GM12878 (cell line): ENCODE results near the gene TMEM52B. TPM values are rescaled to one million over a fixed set of nuclear protein-coding genes. Genes with fewer than 3 reads are reported as not detected.

Experiments
- ATAC-seq: fragments of 200-7000 bp; cut with Tn5 transposase; 3 replicates; pipeline ENCODE4 v1.9.1; 2020; ENCODE audit warnings: mild to moderate bottlenecking, moderate library complexity
- BruUV-seq: library from RNA; stranded (reverse); fragments of 400-500 nt; replicated peaks from 2 replicates; lab custom pipeline; 2021; lab: Mats Ljungman, UMichigan
- CTCF ChIA-PET: fragments of 300-600 bp; sonication (Branson Sonifier 250); formaldehyde crosslinking; extraction: SDS; loops from one replicate; lab custom pipeline; 2021; ENCODE audit warnings: inconsistent platforms; lab: Yijun Ruan, JAX
- POLR2A ChIA-PET: fragments of 350-600 bp; formaldehyde crosslinking; extraction: SDS; loops from one replicate; lab custom pipeline; 2021; ENCODE audit warnings: inconsistent platforms; lab: Charles Lee
- RAD21 ChIA-PET: fragments of 300-600 bp; sonication (Branson Sonifier 250); formaldehyde crosslinking; loops from one replicate; lab custom pipeline; 2023; ENCODE audit warnings: antibody characterized with exemption; ENCODE audit not compliant: unreplicated experiment; lab: Charles Lee
- SMC1A ChIA-PET: fragments of 300-600 bp; sonication (Branson Sonifier 250); formaldehyde crosslinking; loops from one replicate; lab custom pipeline; 2023; ENCODE audit not compliant: unreplicated experiment, uncharacterized antibody; lab: Charles Lee
- DNase-seq: peaks from one replicate; pipeline ENCODE4 v3.0.0-alpha.2; 2011; ENCODE audit warnings: low read depth, low spot score
- FAIRE-seq: peaks from 3 replicates; lab custom pipeline; 2011; peaks lifted over from hg19 to GRCh38; lab: Jason Lieb, UNC
- H2AFZ ChIP-seq: 2 replicates; pipeline ENCODE4 v1.6.0; 2011; ENCODE audit warnings: low read depth, low read length, control low read depth; ENCODE audit not compliant: control insufficient read depth
- H3K27ac ChIP-seq: 2 replicates; pipeline ENCODE4 v1.5.1; 2011; ENCODE audit warnings: control low read depth; ENCODE audit not compliant: control insufficient read depth, insufficient read depth
- H3K27me3 ChIP-seq, 2 experiments: replicated peaks in 1 of 2; 2 replicates each; pipeline versions ENCODE4 v1.6.0 to v1.6.1; 2011; ENCODE audit warnings: low read length in 1 of 2; ENCODE audit not compliant: control insufficient read depth in 2 of 2, insufficient read depth in 2 of 2
- H3K36me3 ChIP-seq, 2 experiments: 2 replicates each; pipeline ENCODE4 v1.5.1; 2011; ENCODE audit warnings: low read length in 1 of 2; ENCODE audit not compliant: control insufficient read depth in 2 of 2, insufficient read depth in 2 of 2
- H3K4me1 ChIP-seq: 2 replicates; pipeline ENCODE4 v1.6.1; 2011; ENCODE audit warnings: mild to moderate bottlenecking, low read length, moderate library complexity, mixed read lengths; ENCODE audit not compliant: control insufficient read depth, insufficient read depth
- H3K4me2 ChIP-seq: 2 replicates; pipeline ENCODE4 v1.6.0; 2011; ENCODE audit warnings: control low read depth; ENCODE audit not compliant: control insufficient read depth, insufficient read depth
- H3K4me3 ChIP-seq: fragments of 200-600 bp; sonication (generic); 2 replicates; pipeline ENCODE4 v1.5.1; 2016
- H3K79me2 ChIP-seq: 2 replicates; pipeline ENCODE4 v1.6.0; 2011; ENCODE audit warnings: low read length; ENCODE audit not compliant: control insufficient read depth, insufficient read depth
- H3K9ac ChIP-seq: 2 replicates; pipeline ENCODE4 v1.8.0; 2011; ENCODE audit warnings: low read length, control low read depth, mixed read lengths; ENCODE audit not compliant: control insufficient read depth, insufficient read depth
- H3K9me3 ChIP-seq: replicated peaks from 3 replicates; pipeline ENCODE4 v1.5.1; 2011; ENCODE audit warnings: mild to moderate bottlenecking, low read length; ENCODE audit not compliant: control insufficient read depth, insufficient read depth
- H4K20me1 ChIP-seq: 2 replicates; pipeline ENCODE4 v1.6.0; 2011; ENCODE audit not compliant: control insufficient read depth, insufficient read depth
- CBX3 ChIP-seq: fragments of 200-600 bp; sonication (generic); IDR thresholded peaks from 2 replicates; pipeline ENCODE4 v1.6.1; 2016; ENCODE audit warnings: low read depth, borderline replicate concordance
- JUND ChIP-seq: IDR thresholded peaks from 2 replicates; pipeline ENCODE4 v1.6.1; 2012; ENCODE audit warnings: low read depth, mild to moderate bottlenecking, low read length, improper control_type of control experiment, moderate library complexity
- RAD51 ChIP-seq: fragments of 450-650 bp; IDR thresholded peaks from 2 replicates; pipeline ENCODE4 v1.6.1; 2016; ENCODE audit warnings: moderate library complexity, mild to moderate bottlenecking, inconsistent platforms
- RB1 ChIP-seq: fragments of 450-650 bp; formaldehyde crosslinking; IDR thresholded peaks from 2 replicates; pipeline ENCODE4 v1.6.1; 2017; ENCODE audit warnings: mild to moderate bottlenecking, borderline replicate concordance
- SREBF1 ChIP-seq: IDR thresholded peaks from 2 replicates; pipeline ENCODE4 v1.6.1; 2012; ENCODE audit warnings: mild to moderate bottlenecking, low read length
- TCF3 ChIP-seq: IDR thresholded peaks from 2 replicates; pipeline ENCODE4 v1.6.1; 2012; ENCODE audit warnings: low read depth, mild to moderate bottlenecking, low read length, borderline replicate concordance; ENCODE audit not compliant: insufficient read depth
- WGBS: methylation state at CpG from one replicate; pipeline ENCODE4 v1.1.6; 2016; ENCODE audit warnings: low lambda C conversion rate; ENCODE audit not compliant: insufficient replicate concordance, insufficient coverage; ENCODE audit errors: missing lambda C conversion rate; 5-methylcytosine and 5-hydroxymethylcytosine counted together
- in situ Hi-C: fragments of 300-500 bp; cut with MboI; formaldehyde crosslinking; loops from 9 replicates; pipeline ENCODE4 v1.14.3; 2018; ENCODE audit warnings: mixed read lengths
- intact Hi-C: fragments of 100-400 bp; cut with micrococcal nuclease; formaldehyde crosslinking; loops from one replicate; pipeline ENCODE4 v1.14.2; 2022; ENCODE audit not compliant: unreplicated experiment
- polyA plus RNA-seq, 11 experiments: library from polyadenylated mRNA; depleted of rRNA in 4 of 11; unstranded in 6 of 11; stranded (reverse) in 5 of 11; fragments of >200 nt; fragmentation: Nextera tagmentation in 4 of 11; fragmentation: Illumina TruSeq in 1 of 11; extraction: Ambion mirVana in 4 of 11; extraction: Trizol in 1 of 11; gene quantifications; 1 replicate in 1 of 11; 2 replicates in 10 of 11; pipeline versions ENCODE4 v1.2.1 to v1.2.3, GENCODE V29; 2011 to 2016; ENCODE audit warnings: inconsistent platforms in 2 of 11, missing spikeins in 2 of 11, low read depth in 1 of 11
- total RNA-seq, 4 experiments: library from RNA; depleted of rRNA in 3 of 4; stranded (reverse); fragments of >200 nt in 3 of 4; fragmentation: Illumina TruSeq in 1 of 4; extraction: Trizol in 1 of 4; gene quantifications; 2 replicates each; pipeline versions ENCODE4 v1.2.1 to v1.2.3, GENCODE V29; 2013 to 2021
- TF ChIP-seq, protein P1 (sequence below), 3 experiments: IDR thresholded peaks in 2 of 3; conservative IDR thresholded peaks in 1 of 3; 2 replicates each; pipeline ENCODE4 v1.5.1; 2011; ENCODE audit warnings: low read depth in 3 of 3, low read length in 3 of 3, mild to moderate bottlenecking in 3 of 3, control low read depth in 2 of 3, moderate library complexity in 2 of 3, inconsistent platforms in 1 of 3, mixed read lengths in 1 of 3; ENCODE audit not compliant: control insufficient read depth in 2 of 3, insufficient read depth in 1 of 3; ENCODE audit errors: extremely low read depth in 1 of 3
- TF ChIP-seq, protein P2 (sequence below): IDR thresholded peaks from 2 replicates; pipeline ENCODE4 v1.6.1; 2011; ENCODE audit warnings: mild to moderate bottlenecking, low read depth, low read length, moderate library complexity; ENCODE audit not compliant: insufficient replicate concordance

TMEM52B gene
- total and polyA plus RNA-seq, 10 of the 15 experiments (the other 5 are each of a cell fraction or from before 2014, with no cell fraction given): not detected

DNA sequence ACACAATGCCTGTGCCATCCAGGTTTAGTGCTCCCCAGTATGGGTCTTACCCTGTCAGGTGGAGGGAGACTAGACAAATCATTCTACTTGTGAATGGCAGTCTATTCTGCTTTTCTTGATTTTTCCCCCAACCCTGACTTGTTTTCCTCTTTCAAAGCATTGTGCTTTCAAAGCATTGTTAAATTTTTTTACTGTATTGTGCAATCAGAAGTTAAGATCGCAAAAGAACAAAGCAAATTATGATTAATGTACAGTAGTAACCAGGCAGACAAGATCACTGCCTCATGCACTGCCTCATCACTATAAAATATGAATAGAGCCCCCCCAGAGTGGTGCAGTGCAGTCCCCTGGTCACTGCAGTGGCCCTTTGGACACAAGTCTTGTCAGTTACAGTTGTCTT is 47.9 kb downstream of the TMEM52B start (continued):
- TF ChIP-seq CBX3 (no peak), RAD51 (no peak), SREBF1 (no peak)
- TF ChIP-seq, protein P1, sequence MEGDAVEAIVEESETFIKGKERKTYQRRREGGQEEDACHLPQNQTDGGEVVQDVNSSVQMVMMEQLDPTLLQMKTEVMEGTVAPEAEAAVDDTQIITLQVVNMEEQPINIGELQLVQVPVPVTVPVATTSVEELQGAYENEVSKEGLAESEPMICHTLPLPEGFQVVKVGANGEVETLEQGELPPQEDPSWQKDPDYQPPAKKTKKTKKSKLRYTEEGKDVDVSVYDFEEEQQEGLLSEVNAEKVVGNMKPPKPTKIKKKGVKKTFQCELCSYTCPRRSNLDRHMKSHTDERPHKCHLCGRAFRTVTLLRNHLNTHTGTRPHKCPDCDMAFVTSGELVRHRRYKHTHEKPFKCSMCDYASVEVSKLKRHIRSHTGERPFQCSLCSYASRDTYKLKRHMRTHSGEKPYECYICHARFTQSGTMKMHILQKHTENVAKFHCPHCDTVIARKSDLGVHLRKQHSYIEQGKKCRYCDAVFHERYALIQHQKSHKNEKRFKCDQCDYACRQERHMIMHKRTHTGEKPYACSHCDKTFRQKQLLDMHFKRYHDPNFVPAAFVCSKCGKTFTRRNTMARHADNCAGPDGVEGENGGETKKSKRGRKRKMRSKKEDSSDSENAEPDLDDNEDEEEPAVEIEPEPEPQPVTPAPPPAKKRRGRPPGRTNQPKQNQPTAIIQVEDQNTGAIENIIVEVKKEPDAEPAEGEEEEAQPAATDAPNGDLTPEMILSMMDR (IDR thresholded peaks at IDR 0.05 in 2 of 3, conservative IDR thresholded peaks at IDR 0.05 in 1 of 3; ENCODE audit: control insufficient read depth in 2 of 3, extremely low read depth in 1 of 3, insufficient read depth in 1 of 3, low read depth in 3 of 3, low read length in 3 of 3): no peak
- TF ChIP-seq, all 136 proteins: peak for 0

DNA sequence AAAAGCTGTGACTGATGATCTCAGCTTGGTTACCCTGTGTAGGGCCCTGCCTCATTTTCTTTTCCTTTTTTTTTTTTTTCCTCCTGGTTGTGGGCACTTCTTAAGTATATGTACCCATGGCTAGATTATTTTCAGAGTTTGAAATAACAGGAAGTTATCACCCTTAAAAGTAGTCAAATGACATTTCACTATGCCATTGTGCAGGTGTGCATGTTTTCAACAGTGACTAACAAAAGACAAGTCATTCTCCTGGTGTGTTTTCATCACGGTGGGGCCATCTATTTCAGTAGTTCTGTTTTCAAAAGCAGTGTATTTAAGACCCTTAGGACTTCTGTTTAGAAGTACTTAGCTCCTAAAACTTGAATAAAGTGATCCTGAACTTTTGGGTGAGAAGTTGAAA is 48.8 kb downstream of the TMEM52B start:
- Histone ChIP-seq H3K4me2 (no peak overlapping the region), H3K9ac (no peak overlapping the region), H3K36me3 (no peaks in the 10 kb centered on the region), H4K20me1 (no peaks in the 10 kb centered on the region), H3K27ac (no peak overlapping the region), H3K4me3 (no peak overlapping the region), H3K9me3 (no peaks in the 10 kb centered on the region), H3K79me2 (no peaks in the 10 kb centered on the region), H3K27me3 (no peaks in the 10 kb centered on the region), H2AFZ (no peak overlapping the region; the same call in 1 of the 2 replicates), H3K4me1 (0 out of 2 replicates have a peak, but pooled peaks cover 2% of the 10 kb centered on the region)
- SMC1A ChIA-PET: no interaction called here
- RAD21 ChIA-PET: no interaction called here
- CTCF ChIA-PET: interaction anchor here (0.7 to 1.0 kb wide), 2 partner anchors 9 to 523 kb away, joined by 3 read pairs; no protein-coding TSS in a partner anchor
- POLR2A ChIA-PET: interaction anchor here (0.7 kb wide), 1 partner anchor 1029 kb away, joined by 3 read pairs; no protein-coding TSS in a partner anchor
- DNase-seq: no peak
- FAIRE-seq: no peak
- BruUV-seq: no TSS peak
- in situ Hi-C loops (no loop called here), intact Hi-C loops (no loop called here)
- TF ChIP-seq RB1 (no peak), TCF3 (no peak), JUND (no peak)
- TF ChIP-seq, protein P2, sequence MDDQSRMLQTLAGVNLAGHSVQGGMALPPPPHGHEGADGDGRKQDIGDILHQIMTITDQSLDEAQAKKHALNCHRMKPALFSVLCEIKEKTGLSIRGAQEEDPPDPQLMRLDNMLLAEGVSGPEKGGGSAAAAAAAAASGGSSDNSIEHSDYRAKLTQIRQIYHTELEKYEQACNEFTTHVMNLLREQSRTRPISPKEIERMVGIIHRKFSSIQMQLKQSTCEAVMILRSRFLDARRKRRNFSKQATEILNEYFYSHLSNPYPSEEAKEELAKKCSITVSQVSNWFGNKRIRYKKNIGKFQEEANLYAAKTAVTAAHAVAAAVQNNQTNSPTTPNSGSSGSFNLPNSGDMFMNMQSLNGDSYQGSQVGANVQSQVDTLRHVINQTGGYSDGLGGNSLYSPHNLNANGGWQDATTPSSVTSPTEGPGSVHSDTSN: no peak
- WGBS: 6% methylated on average over 1 of the region's 1 CpG
- ATAC-seq: no peak
